ENCODE measurements around the gene DUSP5. TPM values are rescaled to one million over a fixed set of nuclear protein-coding genes. Genes with fewer than 3 reads are reported as not detected.
A peak's percentile ranks its signal among the peaks of the same experiment; 100 is the strongest.

The DUSP5 gene
- total and polyA plus RNA-seq, 2 of the 8 experiments (the other 6 are each of a cell fraction or from before 2014, with no cell fraction given) = 13.6 to 30.3 TPM

- DNase-seq (ENCODE audit: low read depth in 1 of 2, low spot score in 2 of 2) = no peak
- Histone ChIP-seq H3K79me1 (ENCODE audit: low read depth, low read length) (no peaks in the 10 kb centered on the region), H2AK5ac (ENCODE audit: low read depth, low read length) (peak overlapping the region; percentile 30; the same call in 1 of the 2 replicates), H3K23ac (ENCODE audit: insufficient read length) (no peak overlapping the region), H3K79me2 (ENCODE audit: control insufficient read depth in 1 of 2, insufficient read depth in 2 of 2, low read length in 2 of 2) (no peaks in the 10 kb centered on the region), H3K23me2 (ENCODE audit: low read depth, low read length) (peaks cover 2% of the 10 kb centered on the region; the same call in 1 of the 2 replicates), H3K27ac (ENCODE audit: low read depth, low read length) (no peak overlapping the region), H2BK5ac (ENCODE audit: low read depth, low read length) (no peak overlapping the region), H3K56ac (replicated peaks; ENCODE audit: insufficient read length, low read depth, low read length) (no peak overlapping the region), H3K27me3 (replicated peaks in 1 of 4; ENCODE audit: control insufficient read depth in 3 of 4, extremely low read depth in 1 of 4, insufficient read depth in 3 of 4, low read length in 3 of 4) (no peaks in the 10 kb centered on the region; a peak in 1 of 7 replicates), H2BK12ac (ENCODE audit: low read depth, low read length) (peak overlapping the region; percentile 75; the same call in 1 of the 2 replicates), H3K9ac (replicated peaks in 1 of 4; ENCODE audit: extremely low read depth in 1 of 4, low read depth in 3 of 4, low read length in 3 of 4) (no peak overlapping the region), H4K91ac (replicated peaks; ENCODE audit: insufficient read length, low read length) (peak overlapping the region; percentile 67), H3K18ac (ENCODE audit: extremely low read depth, low read length) (peak overlapping the region; percentile 11; the same call in 1 of the 2 replicates), H3K4me2 (ENCODE audit: insufficient read depth in 1 of 2, low read depth in 2 of 2, low read length in 2 of 2) (no peak overlapping the region), H4K5ac (ENCODE audit: insufficient read length, low read depth, low read length) (no peak overlapping the region), H2BK120ac (replicated peaks; ENCODE audit: low read depth, low read length) (no peak overlapping the region), H2BK15ac (ENCODE audit: low read length) (no peak overlapping the region), H2AFZ (ENCODE audit: low read length) (no peak overlapping the region), H3K14ac (ENCODE audit: insufficient read length) (no peak overlapping the region), H3K36me3 (ENCODE audit: control insufficient read depth in 2 of 4, insufficient read depth in 4 of 4, low read length in 3 of 4) (no peaks in the 10 kb centered on the region), H4K8ac (ENCODE audit: extremely low read depth, insufficient read depth, low read length) (no peak overlapping the region), H2BK20ac (ENCODE audit: low read length) (peak overlapping the region; percentile 24; the same call in 1 of the 2 replicates), H3K4ac (replicated peaks; ENCODE audit: insufficient read length, low read depth, low read length) (no peak overlapping the region), H3K4me3 (ENCODE audit: extremely low read depth in 1 of 4, insufficient read depth in 2 of 4, low read depth in 3 of 4, low read length in 4 of 4) (no peak overlapping the region), H3K9me3 (ENCODE audit: insufficient read depth in 2 of 2, low read depth in 1 of 2, low read length in 1 of 2) (no peaks in the 10 kb centered on the region), H4K20me1 (replicated peaks in 1 of 2; ENCODE audit: control insufficient read depth in 1 of 2, insufficient read depth in 2 of 2, low read length in 2 of 2) (no peaks in the 10 kb centered on the region), H3K4me1 (replicated peaks in 1 of 4; ENCODE audit: control insufficient read depth in 3 of 4, insufficient read depth in 4 of 4, low read length in 3 of 4) (peaks cover 4 to 17% (median 5%) of the 10 kb centered on the region in 4 experiments)
- FAIRE-seq = no peak
- TF ChIP-seq SIN3A (conservative IDR thresholded peaks at IDR 0.05 in 1 of 2, IDR thresholded peaks at IDR 0.05 in 1 of 2; ENCODE audit: low read depth in 1 of 2, low read length in 2 of 2) = no peak
- no peak for TF ChIP-seq BCL11A (IDR thresholded peaks at IDR 0.05; ENCODE audit: low read depth in 2 of 2, low read length in 2 of 2)
- TF ChIP-seq CTCF (IDR thresholded peaks at IDR 0.05; ENCODE audit: control extremely low read depth in 1 of 3, insufficient read depth in 1 of 3, low read depth in 1 of 3, low read length in 3 of 3) = no peak
- no peak for TF ChIP-seq KDM5A (IDR thresholded peaks at IDR 0.05; ENCODE audit: low read length)
- no peak for TF ChIP-seq KDM4A (IDR thresholded peaks at IDR 0.05; ENCODE audit: low read depth, low read length, severe bottlenecking)
- TF ChIP-seq KDM1A (IDR thresholded peaks at IDR 0.05; ENCODE audit: borderline replicate concordance, low read length) = peak; percentile 75; the same call in 1 of the 2 replicates
- ChIA-PET CTCF (ENCODE audit: partially characterized antibody) (interaction anchor here (0.6 to 3.4 kb wide), 6 partner anchors 15 to 177 kb away, joined by 3 to 16 read pairs (median 6); no protein-coding TSS in a partner anchor), POLR2A (ENCODE audit: partially characterized antibody) (interaction anchor here (1.0 kb wide), 1 partner anchor 33 kb away, joined by 3 read pairs; no protein-coding TSS in a partner anchor)
- WGBS, 2 experiments (ENCODE audit: extremely low coverage in 1 of 2, insufficient coverage in 1 of 2, insufficient read length in 1 of 2, insufficient replicate concordance in 2 of 2, low coverage in 1 of 2, low lambda C conversion rate in 2 of 2, missing lambda C conversion rate in 1 of 2) = 93% methylated on average over 2 of the region's 2 CpGs; no CpG with 5 or more reads in 1 of the 2 experiments
Observed at GRCh38 chr10:110531687-110532086, 34.0 kb downstream of the DUSP5 start.
